Brain microvascular endothelial cell (primary cell): ENCODE data around the gene ALDH1A3.

ENCODE experiments used
- DNase-seq: peaks from one replicate; pipeline ENCODE4 v3.0.0-alpha.2; 2020
- H3K27ac ChIP-seq: fragments of 250-450 bp; sonication (Bioruptor Pico); 2 replicates; pipeline ENCODE4 v1.5.1; 2020; ENCODE audit warnings: mild to moderate bottlenecking, moderate library complexity
- H3K27me3 ChIP-seq: fragments of 250-450 bp; sonication (Bioruptor Pico); replicated peaks from 2 replicates; pipeline ENCODE4 v1.5.1; 2020; ENCODE audit warnings: mild to moderate bottlenecking
- H3K36me3 ChIP-seq: fragments of 250-450 bp; sonication (Bioruptor Pico); replicated peaks from 2 replicates; pipeline ENCODE4 v1.5.1; 2020; ENCODE audit warnings: mild to moderate bottlenecking
- H3K4me3 ChIP-seq: 2 replicates; pipeline ENCODE4 v1.5.1; 2011; ENCODE audit warnings: low read depth, mild to moderate bottlenecking, control low read depth, low read length, moderate library complexity
- in situ Hi-C: cut with HindIII; loops from 2 replicates; pipeline ENCODE4 v1.10.0; 2017; ENCODE audit warnings: low sequenced_read_pairs, low pct_ligation_motif_present
- TF ChIP-seq, protein P1 (sequence below): IDR thresholded peaks from 2 replicates; pipeline ENCODE4 v1.5.1; 2011; ENCODE audit warnings: low read depth, mild to moderate bottlenecking, moderate library complexity, low read length, control low read depth, inconsistent platforms; ENCODE audit errors: missing control alignments

The ALDH1A3 gene

GRCh38 chr15:100923076-100923475, 43.4 kb downstream of the ALDH1A3 start:
- H3K27me3 ChIP-seq = no peaks in the 10 kb centered on the region
- TF ChIP-seq, protein P1, sequence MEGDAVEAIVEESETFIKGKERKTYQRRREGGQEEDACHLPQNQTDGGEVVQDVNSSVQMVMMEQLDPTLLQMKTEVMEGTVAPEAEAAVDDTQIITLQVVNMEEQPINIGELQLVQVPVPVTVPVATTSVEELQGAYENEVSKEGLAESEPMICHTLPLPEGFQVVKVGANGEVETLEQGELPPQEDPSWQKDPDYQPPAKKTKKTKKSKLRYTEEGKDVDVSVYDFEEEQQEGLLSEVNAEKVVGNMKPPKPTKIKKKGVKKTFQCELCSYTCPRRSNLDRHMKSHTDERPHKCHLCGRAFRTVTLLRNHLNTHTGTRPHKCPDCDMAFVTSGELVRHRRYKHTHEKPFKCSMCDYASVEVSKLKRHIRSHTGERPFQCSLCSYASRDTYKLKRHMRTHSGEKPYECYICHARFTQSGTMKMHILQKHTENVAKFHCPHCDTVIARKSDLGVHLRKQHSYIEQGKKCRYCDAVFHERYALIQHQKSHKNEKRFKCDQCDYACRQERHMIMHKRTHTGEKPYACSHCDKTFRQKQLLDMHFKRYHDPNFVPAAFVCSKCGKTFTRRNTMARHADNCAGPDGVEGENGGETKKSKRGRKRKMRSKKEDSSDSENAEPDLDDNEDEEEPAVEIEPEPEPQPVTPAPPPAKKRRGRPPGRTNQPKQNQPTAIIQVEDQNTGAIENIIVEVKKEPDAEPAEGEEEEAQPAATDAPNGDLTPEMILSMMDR = no peak
- H3K36me3 ChIP-seq = no peaks in the 10 kb centered on the region
- H3K4me3 ChIP-seq = no peak overlapping the region
- no peak overlapping the region for H3K27ac ChIP-seq
- in situ Hi-C loops = no loop called here
- DNase-seq = no peak

DNA sequence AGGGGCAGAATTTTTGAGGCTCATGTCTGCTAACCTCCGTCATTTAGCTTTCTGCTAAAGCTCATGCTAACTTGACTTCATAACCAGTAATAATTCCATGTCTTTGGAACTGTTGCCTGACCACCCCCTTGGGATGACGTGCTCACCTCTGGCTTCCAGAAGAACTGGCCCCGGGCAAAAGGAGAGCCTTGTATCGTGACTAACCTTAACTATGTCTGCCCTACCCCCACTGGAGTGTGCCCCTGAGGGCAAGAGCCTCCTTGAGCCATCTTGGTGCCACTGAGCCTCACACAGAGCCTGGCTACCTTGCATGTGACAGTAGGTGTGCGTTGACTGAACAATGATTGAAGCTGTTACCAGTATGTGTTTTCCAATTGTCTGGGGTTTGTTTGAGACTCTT, 44.3 kb downstream of the ALDH1A3 start:
- Histone ChIP-seq H3K27ac (no peak overlapping the region), H3K36me3 (no peaks in the 10 kb centered on the region), H3K4me3 (no peak overlapping the region), H3K27me3 (no peaks in the 10 kb centered on the region)
- TF ChIP-seq, protein P1 = no peak
- no peak for DNase-seq
- in situ Hi-C loops = no loop called here

- no peak for DNase-seq
- H3K36me3 ChIP-seq = no peaks in the 10 kb centered on the region
- H3K27me3 ChIP-seq = no peaks in the 10 kb centered on the region
- no peak overlapping the region for H3K4me3 ChIP-seq
- in situ Hi-C loops = no loop called here
- H3K27ac ChIP-seq = no peak overlapping the region
- TF ChIP-seq, protein P1 = no peak
Measured at GRCh38 chr15:100924436-100924835, 44.8 kb downstream of the ALDH1A3 start.

DNA sequence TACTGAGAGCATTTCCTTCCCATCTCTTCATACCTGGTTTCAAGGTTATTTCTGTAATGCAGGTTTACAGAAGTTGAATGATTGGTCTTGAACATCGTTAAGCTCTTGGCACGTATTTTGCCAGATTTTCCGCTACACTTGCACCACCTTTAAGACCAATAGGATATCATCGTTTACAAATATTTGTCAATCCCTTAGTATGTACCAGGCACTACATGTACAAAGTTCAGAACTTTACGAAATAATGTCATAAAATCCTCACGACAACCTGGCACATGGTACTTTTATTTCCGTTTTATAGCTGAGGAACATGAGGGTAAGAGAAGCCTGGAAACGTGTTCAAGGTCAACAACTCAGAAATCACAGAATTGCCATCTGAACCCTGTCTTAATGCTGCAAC, 45.8 kb downstream of the ALDH1A3 start:
- no peak for DNase-seq
- Histone ChIP-seq H3K4me3 (no peak overlapping the region), H3K27me3 (no peaks in the 10 kb centered on the region), H3K36me3 (no peaks in the 10 kb centered on the region), H3K27ac (no peak overlapping the region)
- in situ Hi-C loops = no loop called here
- TF ChIP-seq, protein P1 = no peak

GRCh38 chr15:100926258-100926657, 46.6 kb downstream of the ALDH1A3 start:
- H3K27ac ChIP-seq = no peak overlapping the region
- in situ Hi-C loops = no loop called here
- no peak for DNase-seq
- H3K27me3 ChIP-seq = no peaks in the 10 kb centered on the region
- TF ChIP-seq, protein P1 = peak; percentile 25
- no peak overlapping the region for H3K4me3 ChIP-seq
- H3K36me3 ChIP-seq = no peaks in the 10 kb centered on the region

DNA sequence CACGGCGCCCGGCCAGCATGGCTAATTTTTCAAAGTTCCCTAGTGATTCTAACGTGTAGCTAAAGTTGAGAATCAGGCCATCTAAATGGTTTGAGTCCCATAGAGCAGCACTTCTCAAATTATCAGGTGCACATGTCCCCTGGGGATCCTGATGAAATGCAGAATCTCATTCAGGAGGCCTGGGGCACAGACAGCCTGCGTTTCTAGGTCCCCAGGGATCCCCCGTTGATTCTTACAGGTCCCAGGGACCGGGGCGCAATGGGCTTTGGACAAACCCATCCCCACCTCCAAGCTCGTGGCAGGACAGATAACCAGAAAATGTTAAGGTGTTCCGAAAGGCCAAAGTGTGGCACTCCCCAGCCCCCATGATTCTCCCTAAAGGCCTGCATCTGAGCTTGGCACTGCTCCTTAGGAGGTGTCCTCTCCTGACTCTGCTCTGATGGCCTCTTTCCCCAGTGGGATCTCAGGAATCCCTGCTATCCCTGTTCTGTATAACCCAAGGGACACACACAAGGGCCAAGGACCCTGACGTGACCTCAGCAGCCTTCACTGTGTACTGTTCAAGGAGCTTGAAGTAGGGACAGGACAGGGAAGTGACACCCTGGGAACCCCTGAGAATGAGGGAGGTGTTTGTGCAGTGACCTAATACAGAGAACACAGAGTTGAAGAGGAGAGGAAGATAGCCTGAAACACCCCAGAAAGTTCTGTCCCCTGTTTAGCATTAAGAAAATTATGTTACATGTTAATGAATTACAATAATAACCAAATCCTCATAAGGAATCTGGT, 47.5 kb downstream of the ALDH1A3 start:
- Histone ChIP-seq H3K27ac (no peak overlapping the region), H3K4me3 (no peak overlapping the region), H3K27me3 (no peaks in the 10 kb centered on the region), H3K36me3 (no peaks in the 10 kb centered on the region)
- TF ChIP-seq, protein P1 = no peak
- in situ Hi-C loops = no loop called here
- DNase-seq = no peak
